ENCODE results near the gene VWA5B1. TPM values are rescaled to one million over a fixed set of nuclear protein-coding genes. Genes with fewer than 3 reads are reported as not detected.

Gene VWA5B1
- total RNA-seq, 2 donors from 2014 or later, result 0.22 to 0.43 TPM

DNA sequence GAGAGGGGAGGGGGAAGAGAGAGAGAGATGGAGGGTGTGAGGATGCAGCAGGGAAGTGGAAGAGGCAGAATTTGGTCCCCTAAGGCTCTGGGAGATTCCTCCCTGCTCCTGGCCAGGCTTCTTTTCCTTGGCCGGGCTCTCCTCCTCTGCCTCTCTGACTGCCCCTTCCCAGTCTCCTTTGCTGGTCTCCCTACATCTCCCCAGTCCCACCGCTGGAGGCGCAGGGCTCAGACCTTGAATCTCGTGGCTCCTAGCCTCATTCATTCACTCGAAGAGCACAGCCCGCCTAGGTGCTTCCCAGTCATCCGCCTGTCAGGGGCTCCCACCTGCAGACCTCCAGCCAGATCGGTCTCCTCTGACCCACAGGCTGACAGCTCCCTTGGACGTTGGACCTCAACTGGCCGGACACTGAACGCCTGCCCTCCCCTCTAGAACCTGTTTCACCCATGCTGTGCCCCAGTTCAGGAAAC lies 76.5 kb downstream of the VWA5B1 start:
- no peak for DNase-seq (ENCODE audit: low spot score)
- no peak overlapping the region for H3K27ac ChIP-seq

GRCh38 chr1:20367626-20368025 lies 77.0 kb downstream of the VWA5B1 start:
- Histone ChIP-seq H3K27ac (no peak overlapping the region), H3K27me3 (no peaks in the 10 kb centered on the region)
- DNase-seq (ENCODE audit: low spot score), result no peak

More for the DNA sequence above, 76.5 kb downstream of the VWA5B1 start:
- Histone ChIP-seq H3K9me3 (no peaks in the 10 kb centered on the region), H3K4me1 (peaks cover 0 to 23% of the 10 kb centered on the region in 2 donors), H3K4me3 (peak overlapping the region; percentile 26 to 46), H3K27me3 (no peaks in the 10 kb centered on the region), H3K36me3 (no peaks in the 10 kb centered on the region)
- TF ChIP-seq, protein P1, sequence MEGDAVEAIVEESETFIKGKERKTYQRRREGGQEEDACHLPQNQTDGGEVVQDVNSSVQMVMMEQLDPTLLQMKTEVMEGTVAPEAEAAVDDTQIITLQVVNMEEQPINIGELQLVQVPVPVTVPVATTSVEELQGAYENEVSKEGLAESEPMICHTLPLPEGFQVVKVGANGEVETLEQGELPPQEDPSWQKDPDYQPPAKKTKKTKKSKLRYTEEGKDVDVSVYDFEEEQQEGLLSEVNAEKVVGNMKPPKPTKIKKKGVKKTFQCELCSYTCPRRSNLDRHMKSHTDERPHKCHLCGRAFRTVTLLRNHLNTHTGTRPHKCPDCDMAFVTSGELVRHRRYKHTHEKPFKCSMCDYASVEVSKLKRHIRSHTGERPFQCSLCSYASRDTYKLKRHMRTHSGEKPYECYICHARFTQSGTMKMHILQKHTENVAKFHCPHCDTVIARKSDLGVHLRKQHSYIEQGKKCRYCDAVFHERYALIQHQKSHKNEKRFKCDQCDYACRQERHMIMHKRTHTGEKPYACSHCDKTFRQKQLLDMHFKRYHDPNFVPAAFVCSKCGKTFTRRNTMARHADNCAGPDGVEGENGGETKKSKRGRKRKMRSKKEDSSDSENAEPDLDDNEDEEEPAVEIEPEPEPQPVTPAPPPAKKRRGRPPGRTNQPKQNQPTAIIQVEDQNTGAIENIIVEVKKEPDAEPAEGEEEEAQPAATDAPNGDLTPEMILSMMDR (IDR thresholded peaks at IDR 0.05), result peak in 1 of 2 donors; percentile 54

DNA sequence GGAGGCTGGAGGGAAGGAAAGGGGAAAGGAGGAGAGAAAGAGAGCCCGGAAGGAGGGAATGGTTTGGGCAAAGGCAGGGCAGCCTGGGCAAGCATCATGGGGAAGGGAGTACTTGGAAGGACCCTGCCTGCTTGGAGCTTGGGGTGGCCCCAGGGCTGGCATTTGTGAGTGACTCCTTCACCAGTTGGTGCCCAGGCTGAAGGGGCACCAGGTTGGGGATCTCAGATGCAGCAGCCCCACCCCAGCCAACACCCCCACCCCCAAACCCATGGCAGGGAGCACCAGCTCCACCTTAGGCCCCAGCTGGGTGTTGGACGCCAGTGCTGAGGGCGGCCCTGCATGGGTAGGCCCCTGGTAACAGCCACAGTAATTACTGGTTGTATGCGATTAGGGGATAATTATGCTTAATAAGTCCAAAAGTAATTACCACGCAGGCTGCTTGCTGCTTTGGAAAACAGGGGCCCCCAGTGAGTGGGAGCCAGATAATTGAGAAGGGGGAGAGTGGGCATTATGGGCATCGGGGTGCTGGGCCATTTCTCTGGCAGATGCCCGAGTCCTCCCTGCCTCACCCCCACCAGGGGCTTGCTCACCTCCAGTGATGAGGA lies 78.3 kb downstream of the VWA5B1 start:
- TF ChIP-seq, protein P1 (IDR thresholded peaks at IDR 0.05), result no peak
- Histone ChIP-seq H3K27ac (no peak overlapping the region), H3K4me3 (no peak overlapping the region), H3K9me3 (no peaks in the 10 kb centered on the region), H3K36me3 (no peaks in the 10 kb centered on the region), H3K4me1 (peaks cover 0 to 23% of the 10 kb centered on the region in 2 donors), H3K27me3 (no peaks in the 10 kb centered on the region)
- no peak for DNase-seq (ENCODE audit: low spot score)

More at GRCh38 chr1:20367626-20368025, 77.0 kb downstream of the VWA5B1 start:
- Histone ChIP-seq H3K9me3 (no peaks in the 10 kb centered on the region), H3K36me3 (no peaks in the 10 kb centered on the region), H3K4me3 (no peak overlapping the region), H3K4me1 (peaks cover 0 to 23% of the 10 kb centered on the region in 2 donors)
- TF ChIP-seq, protein P1 (IDR thresholded peaks at IDR 0.05), result no peak

DNA sequence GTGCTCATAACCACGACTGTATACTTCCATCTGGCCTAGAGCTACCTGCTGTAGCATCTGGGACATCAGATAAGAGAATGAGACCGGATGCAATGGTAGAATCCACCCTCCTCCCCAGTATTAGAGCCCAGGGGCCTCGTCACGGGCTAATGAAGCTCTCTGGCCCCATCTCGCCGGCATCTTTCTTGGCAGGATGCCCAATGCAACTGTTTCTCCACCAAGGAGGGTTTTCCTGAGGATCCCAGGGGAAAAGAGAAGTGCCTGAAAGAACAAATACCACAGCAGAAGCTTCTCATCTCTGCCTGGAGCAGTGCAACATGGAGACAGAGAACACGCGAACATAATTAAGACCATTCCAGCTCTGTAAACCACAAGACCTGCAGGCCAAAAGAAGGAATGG lies 80.0 kb downstream of the VWA5B1 start:
- peaks cover 0 to 20% of the 10 kb centered on the region in 2 donors for H3K4me1 ChIP-seq
- no peaks in the 10 kb centered on the region for H3K27me3 ChIP-seq
- H3K27ac ChIP-seq, result no peak overlapping the region
- H3K4me3 ChIP-seq, result no peak overlapping the region
- no peaks in the 10 kb centered on the region for H3K36me3 ChIP-seq
- TF ChIP-seq, protein P1 (IDR thresholded peaks at IDR 0.05), result no peak
- no peaks in the 10 kb centered on the region for H3K9me3 ChIP-seq
- no peak for DNase-seq (ENCODE audit: low spot score)

GRCh38 chr1:20371411-20371810 lies 80.7 kb downstream of the VWA5B1 start:
- DNase-seq (ENCODE audit: low spot score), result no peak
- no peaks in the 10 kb centered on the region for H3K36me3 ChIP-seq
- H3K4me3 ChIP-seq, result no peak overlapping the region
- H3K4me1 ChIP-seq, result peaks cover 0 to 13% of the 10 kb centered on the region in 2 donors
- TF ChIP-seq, protein P1 (IDR thresholded peaks at IDR 0.05), result no peak
- H3K27ac ChIP-seq, result no peak overlapping the region
- H3K27me3 ChIP-seq, result no peaks in the 10 kb centered on the region
- H3K9me3 ChIP-seq, result no peaks in the 10 kb centered on the region

GRCh38 chr1:20371883-20372282 lies 81.2 kb downstream of the VWA5B1 start:
- Histone ChIP-seq H3K4me3 (no peak overlapping the region), H3K36me3 (no peaks in the 10 kb centered on the region), H3K27ac (no peak overlapping the region), H3K9me3 (no peaks in the 10 kb centered on the region), H3K4me1 (peaks cover 0 to 9% of the 10 kb centered on the region in 2 donors), H3K27me3 (no peaks in the 10 kb centered on the region)
- no peak for DNase-seq (ENCODE audit: low spot score)
- TF ChIP-seq, protein P1 (IDR thresholded peaks at IDR 0.05), result no peak
